Osteocyte (in vitro differentiated cells): ENCODE measurements around the gene SAMMSON. TPM values are rescaled to one million over a fixed set of nuclear protein-coding genes. Genes with fewer than 3 reads are reported as not detected.

Source experiments
- DNase-seq: peaks from one replicate; pipeline ENCODE4 v3.0.0; 2021; ENCODE audit warnings: mixed read lengths; ENCODE audit not compliant: unreplicated experiment; ENCODE audit errors: extremely low spot score
- H3K27ac Mint-ChIP-seq: one replicate; pipeline ENCODE4 v1.8.0; 2021; ENCODE audit warnings: mild to moderate bottlenecking, mixed read lengths; ENCODE audit not compliant: unreplicated experiment
- H3K27me3 Mint-ChIP-seq: one replicate; pipeline ENCODE4 v1.8.0; 2021; ENCODE audit warnings: mixed read lengths; ENCODE audit not compliant: unreplicated experiment
- H3K36me3 Mint-ChIP-seq: one replicate; pipeline ENCODE4 v1.8.0; 2021; ENCODE audit warnings: mixed read lengths; ENCODE audit not compliant: unreplicated experiment
- H3K4me1 Mint-ChIP-seq: one replicate; pipeline ENCODE4 v1.8.0; 2021; ENCODE audit warnings: mixed read lengths; ENCODE audit not compliant: unreplicated experiment
- H3K4me3 Mint-ChIP-seq: one replicate; pipeline ENCODE4 v1.8.0; 2021; ENCODE audit warnings: mild to moderate bottlenecking, moderate library complexity, mixed read lengths; ENCODE audit not compliant: unreplicated experiment
- H3K9me3 Mint-ChIP-seq: one replicate; pipeline ENCODE4 v1.8.0; 2021; ENCODE audit warnings: mixed read lengths; ENCODE audit not compliant: unreplicated experiment
- total RNA-seq: library from RNA; stranded (reverse); gene quantifications from 2 replicates; pipeline ENCODE4 v1.2.1, GENCODE V29; 2021
- TF ChIP-seq, protein P1 (sequence below): fragments of 200-600 bp; sonication (generic); IDR thresholded peaks from 2 replicates; pipeline ENCODE4 v1.5.0; 2021; ENCODE audit warnings: antibody characterized with exemption, mild to moderate bottlenecking, moderate library complexity

The SAMMSON gene
- total RNA-seq, 1 donor from 2014 or later = not detected

DNA sequence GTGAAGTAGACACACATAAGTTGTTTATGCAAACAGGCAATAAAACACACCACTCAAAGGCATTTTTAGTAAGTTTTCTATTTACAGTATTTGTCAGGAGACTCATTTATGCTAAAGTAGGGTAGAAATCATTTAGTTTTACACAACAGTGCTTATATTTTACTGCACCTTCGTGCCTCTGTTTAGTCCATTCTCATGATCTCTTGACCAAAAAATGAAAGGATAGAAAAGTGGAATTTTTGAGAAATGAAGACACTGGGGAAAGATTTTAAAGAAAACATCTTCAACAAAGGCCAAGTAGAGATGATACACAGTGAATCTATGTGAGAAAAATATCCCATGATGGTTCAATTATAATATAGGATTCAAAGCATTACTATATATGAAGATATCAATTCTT lies 114.9 kb downstream of the SAMMSON start:
- Mint-ChIP-seq H3K4me3 (no peak overlapping the region), H3K36me3 (no peaks in the 10 kb centered on the region), H3K27me3 (peaks cover 37% of the 10 kb centered on the region), H3K9me3 (no peaks in the 10 kb centered on the region), H3K27ac (no peak overlapping the region), H3K4me1 (no peaks in the 10 kb centered on the region)
- DNase-seq = no peak
- TF ChIP-seq, protein P1, sequence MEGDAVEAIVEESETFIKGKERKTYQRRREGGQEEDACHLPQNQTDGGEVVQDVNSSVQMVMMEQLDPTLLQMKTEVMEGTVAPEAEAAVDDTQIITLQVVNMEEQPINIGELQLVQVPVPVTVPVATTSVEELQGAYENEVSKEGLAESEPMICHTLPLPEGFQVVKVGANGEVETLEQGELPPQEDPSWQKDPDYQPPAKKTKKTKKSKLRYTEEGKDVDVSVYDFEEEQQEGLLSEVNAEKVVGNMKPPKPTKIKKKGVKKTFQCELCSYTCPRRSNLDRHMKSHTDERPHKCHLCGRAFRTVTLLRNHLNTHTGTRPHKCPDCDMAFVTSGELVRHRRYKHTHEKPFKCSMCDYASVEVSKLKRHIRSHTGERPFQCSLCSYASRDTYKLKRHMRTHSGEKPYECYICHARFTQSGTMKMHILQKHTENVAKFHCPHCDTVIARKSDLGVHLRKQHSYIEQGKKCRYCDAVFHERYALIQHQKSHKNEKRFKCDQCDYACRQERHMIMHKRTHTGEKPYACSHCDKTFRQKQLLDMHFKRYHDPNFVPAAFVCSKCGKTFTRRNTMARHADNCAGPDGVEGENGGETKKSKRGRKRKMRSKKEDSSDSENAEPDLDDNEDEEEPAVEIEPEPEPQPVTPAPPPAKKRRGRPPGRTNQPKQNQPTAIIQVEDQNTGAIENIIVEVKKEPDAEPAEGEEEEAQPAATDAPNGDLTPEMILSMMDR = no peak

DNA sequence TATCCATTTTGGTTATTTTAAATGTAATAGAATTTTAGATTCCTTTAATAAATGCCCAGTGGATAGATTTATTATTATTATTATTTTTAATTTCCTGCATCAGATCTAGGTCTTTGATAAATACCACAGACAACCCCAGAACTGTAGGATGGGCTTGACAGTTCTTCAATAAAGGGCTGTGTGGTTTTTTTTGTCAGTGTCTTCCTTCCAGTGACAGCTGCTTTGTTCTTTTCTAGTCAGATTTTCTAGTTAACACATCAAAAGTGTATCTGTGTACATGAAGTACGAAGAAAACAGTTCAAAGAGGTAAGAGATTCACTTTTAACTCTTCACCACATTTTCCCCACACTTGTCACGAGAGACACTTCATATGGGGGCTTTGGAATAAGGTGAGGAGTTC lies 120.3 kb downstream of the SAMMSON start:
- H3K4me3 Mint-ChIP-seq = no peak overlapping the region
- DNase-seq = no peak

More for the DNA sequence above, 120.3 kb downstream of the SAMMSON start:
- Mint-ChIP-seq H3K36me3 (no peaks in the 10 kb centered on the region), H3K27me3 (peaks cover 16% of the 10 kb centered on the region), H3K9me3 (no peaks in the 10 kb centered on the region), H3K27ac (no peak overlapping the region), H3K4me1 (no peaks in the 10 kb centered on the region)
- TF ChIP-seq, protein P1 = no peak
